HepG2 (cell line): Measurements from ENCODE around the gene GMPPA. TPM values are rescaled to one million over a fixed set of nuclear protein-coding genes. Genes with fewer than 3 reads are reported as not detected.
A peak's percentile ranks its signal among the peaks of the same experiment; 100 is the strongest.

Experiments
- ARNT ChIP-seq: fragments of 450-650 bp; IDR thresholded peaks from 2 replicates; pipeline ENCODE4 v1.6.1; 2017
- HOXA7 ChIP-seq: sonication (generic); formaldehyde crosslinking; IDR thresholded peaks from 2 replicates; pipeline ENCODE4 v1.8.1; 2022; ENCODE audit warnings: mild to moderate bottlenecking, missing genetic modification reagents, moderate library complexity
- HOXA9 ChIP-seq: sonication (generic); formaldehyde crosslinking; IDR thresholded peaks from 2 replicates; pipeline ENCODE4 v1.8.1; 2022; ENCODE audit warnings: missing genetic modification reagents, mild to moderate bottlenecking, moderate library complexity, borderline replicate concordance
- SIN3B ChIP-seq: fragments of 150-350 bp; IDR thresholded peaks from 2 replicates; pipeline ENCODE4 v1.6.1; 2014; ENCODE audit warnings: low read length
- SMC3 ChIP-seq: IDR thresholded peaks from 2 replicates; pipeline ENCODE4 v1.6.1; 2011; ENCODE audit warnings: low read length, improper control_type of control experiment
- SNAPC4 ChIP-seq: sonication (generic); formaldehyde crosslinking; IDR thresholded peaks from 2 replicates; pipeline ENCODE4 v1.4.0; 2020; ENCODE audit warnings: mild to moderate bottlenecking, missing genetic modification reagents
- ZNF501 ChIP-seq: sonication (generic); formaldehyde crosslinking; IDR thresholded peaks from 2 replicates; pipeline ENCODE4 v1.5.1; 2020; ENCODE audit warnings: mild to moderate bottlenecking, moderate library complexity, missing genetic modification reagents
- ZNF678 ChIP-seq: sonication (generic); formaldehyde crosslinking; IDR thresholded peaks from 2 replicates; pipeline ENCODE4 v1.4.0; 2020; ENCODE audit warnings: mild to moderate bottlenecking, missing genetic modification reagents
- polyA plus RNA-seq, 8 experiments: library from polyadenylated mRNA; depleted of rRNA in 3 of 8; stranded (reverse) in 7 of 8; unstranded in 1 of 8; fragments of >200 nt; fragmentation: Illumina TruSeq in 4 of 8; extraction: Trizol in 4 of 8; gene quantifications; 2 replicates each; pipeline versions ENCODE4 v1.2.1 to v1.2.3, GENCODE V29; 2011 to 2016; ENCODE audit warnings: low read depth in 4 of 8, missing spikeins in 1 of 8, mixed read lengths in 1 of 8; ENCODE audit not compliant: insufficient read depth in 1 of 8
- total RNA-seq, 5 experiments: library from RNA; depleted of rRNA; stranded (reverse); fragments of >200 nt; fragmentation: Illumina TruSeq; extraction: Trizol; gene quantifications; 2 replicates each; pipeline ENCODE4 v1.2.3, GENCODE V29; 2016; ENCODE audit warnings: low read depth in 1 of 5
- TF ChIP-seq, protein P1 (sequence below): sonication (generic); formaldehyde crosslinking; IDR thresholded peaks from 2 replicates; pipeline ENCODE4 v1.5.0; 2020; ENCODE audit warnings: missing genetic modification reagents
- TF ChIP-seq, protein P2 (sequence below): sonication (generic); formaldehyde crosslinking; IDR thresholded peaks from 2 replicates; pipeline ENCODE4 v1.5.0; 2020; ENCODE audit warnings: mild to moderate bottlenecking, missing genetic modification reagents, borderline replicate concordance
- TF ChIP-seq, protein P3 (sequence below): sonication (generic); formaldehyde crosslinking; IDR thresholded peaks from 2 replicates; pipeline ENCODE4 v1.4.0; 2020; ENCODE audit warnings: missing genetic modification reagents, borderline replicate concordance
- TF ChIP-seq, protein P4 (sequence below): sonication (generic); formaldehyde crosslinking; IDR thresholded peaks from 2 replicates; pipeline ENCODE4 v1.4.0; 2020; ENCODE audit warnings: mild to moderate bottlenecking, missing genetic modification reagents

The GMPPA gene
- total and polyA plus RNA-seq, 2 of the 13 experiments (the other 11 are each of a cell fraction or from before 2014, with no cell fraction given), result 81.1 to 106 TPM

DNA sequence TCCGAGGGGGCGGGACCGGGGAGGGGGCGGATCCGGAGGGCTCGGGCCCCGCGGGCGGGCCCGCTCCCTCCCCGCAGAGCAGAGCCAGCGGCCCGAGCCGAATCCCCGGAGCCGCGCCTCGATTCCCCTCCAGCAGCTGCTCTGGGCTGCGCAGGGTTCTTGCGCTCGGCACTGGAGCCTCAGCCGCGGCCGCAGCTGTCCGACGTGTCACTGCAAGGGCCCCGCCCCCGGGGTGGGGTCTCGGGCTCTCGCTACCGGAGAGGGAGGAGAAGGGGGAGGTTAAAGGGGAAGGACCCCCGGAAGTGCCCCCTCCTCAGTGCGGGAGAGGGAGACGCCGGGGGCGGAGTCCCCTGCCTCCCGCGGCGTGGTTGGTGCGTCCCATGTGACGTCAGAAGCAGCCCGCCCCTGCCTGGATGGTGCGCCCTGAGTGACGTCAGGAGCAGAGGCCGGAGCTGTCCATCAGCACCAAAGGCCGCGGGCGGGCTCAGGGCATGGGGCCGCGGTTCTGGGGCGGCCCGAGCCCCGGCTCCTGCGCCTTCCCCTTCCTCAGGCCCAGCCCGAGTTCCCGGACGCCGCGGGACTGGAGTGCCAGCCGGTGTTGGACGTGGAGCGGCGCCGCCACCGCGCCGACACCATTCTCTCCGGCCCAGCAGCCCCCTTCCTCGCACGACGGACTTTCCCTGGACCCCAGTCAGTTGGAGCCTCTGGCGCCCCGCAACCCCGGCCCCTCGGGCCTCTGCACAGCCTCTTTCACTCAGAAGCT lies 45.1 kb downstream of the GMPPA start, which contains the start of the genes CHPF and TMEM198 (continued):
- TF ChIP-seq SNAPC4 (no peak; the same call in 1 of the 2 replicates), ARNT (no peak), HOXA7 (CRISPR knock-in tag) (no peak), ZNF678 (CRISPR knock-in tag) (peak; percentile 86), HOXA9 (CRISPR knock-in tag) (no peak; the same call in 1 of the 2 replicates), SMC3 (no peak; the same call in 1 of the 2 replicates), ZNF501 (CRISPR knock-in tag) (peak; percentile 8; the same call in 1 of the 2 replicates), SIN3B (peak; percentile 22; the same call in 1 of the 2 replicates)
- TF ChIP-seq, protein P1, sequence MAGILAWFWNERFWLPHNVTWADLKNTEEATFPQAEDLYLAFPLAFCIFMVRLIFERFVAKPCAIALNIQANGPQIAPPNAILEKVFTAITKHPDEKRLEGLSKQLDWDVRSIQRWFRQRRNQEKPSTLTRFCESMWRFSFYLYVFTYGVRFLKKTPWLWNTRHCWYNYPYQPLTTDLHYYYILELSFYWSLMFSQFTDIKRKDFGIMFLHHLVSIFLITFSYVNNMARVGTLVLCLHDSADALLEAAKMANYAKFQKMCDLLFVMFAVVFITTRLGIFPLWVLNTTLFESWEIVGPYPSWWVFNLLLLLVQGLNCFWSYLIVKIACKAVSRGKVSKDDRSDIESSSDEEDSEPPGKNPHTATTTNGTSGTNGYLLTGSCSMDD (CRISPR knock-in tag), result peak; percentile 86
- TF ChIP-seq, protein P2, sequence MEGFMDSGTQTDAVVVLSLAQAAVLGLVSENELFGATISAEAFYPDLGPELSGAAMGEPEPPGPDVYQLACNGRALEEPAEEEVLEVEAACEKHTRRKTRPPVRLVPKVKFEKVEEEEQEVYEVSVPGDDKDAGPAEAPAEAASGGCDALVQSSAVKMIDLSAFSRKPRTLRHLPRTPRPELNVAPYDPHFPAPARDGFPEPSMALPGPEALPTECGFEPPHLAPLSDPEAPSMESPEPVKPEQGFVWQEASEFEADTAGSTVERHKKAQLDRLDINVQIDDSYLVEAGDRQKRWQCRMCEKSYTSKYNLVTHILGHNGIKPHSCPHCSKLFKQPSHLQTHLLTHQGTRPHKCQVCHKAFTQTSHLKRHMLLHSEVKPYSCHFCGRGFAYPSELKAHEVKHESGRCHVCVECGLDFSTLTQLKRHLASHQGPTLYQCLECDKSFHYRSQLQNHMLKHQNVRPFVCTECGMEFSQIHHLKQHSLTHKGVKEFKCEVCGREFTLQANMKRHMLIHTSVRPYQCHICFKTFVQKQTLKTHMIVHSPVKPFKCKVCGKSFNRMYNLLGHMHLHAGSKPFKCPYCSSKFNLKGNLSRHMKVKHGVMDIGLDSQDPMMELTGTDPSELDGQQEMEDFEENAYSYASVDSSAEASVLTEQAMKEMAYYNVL (CRISPR knock-in tag), result no peak
- TF ChIP-seq, protein P3, sequence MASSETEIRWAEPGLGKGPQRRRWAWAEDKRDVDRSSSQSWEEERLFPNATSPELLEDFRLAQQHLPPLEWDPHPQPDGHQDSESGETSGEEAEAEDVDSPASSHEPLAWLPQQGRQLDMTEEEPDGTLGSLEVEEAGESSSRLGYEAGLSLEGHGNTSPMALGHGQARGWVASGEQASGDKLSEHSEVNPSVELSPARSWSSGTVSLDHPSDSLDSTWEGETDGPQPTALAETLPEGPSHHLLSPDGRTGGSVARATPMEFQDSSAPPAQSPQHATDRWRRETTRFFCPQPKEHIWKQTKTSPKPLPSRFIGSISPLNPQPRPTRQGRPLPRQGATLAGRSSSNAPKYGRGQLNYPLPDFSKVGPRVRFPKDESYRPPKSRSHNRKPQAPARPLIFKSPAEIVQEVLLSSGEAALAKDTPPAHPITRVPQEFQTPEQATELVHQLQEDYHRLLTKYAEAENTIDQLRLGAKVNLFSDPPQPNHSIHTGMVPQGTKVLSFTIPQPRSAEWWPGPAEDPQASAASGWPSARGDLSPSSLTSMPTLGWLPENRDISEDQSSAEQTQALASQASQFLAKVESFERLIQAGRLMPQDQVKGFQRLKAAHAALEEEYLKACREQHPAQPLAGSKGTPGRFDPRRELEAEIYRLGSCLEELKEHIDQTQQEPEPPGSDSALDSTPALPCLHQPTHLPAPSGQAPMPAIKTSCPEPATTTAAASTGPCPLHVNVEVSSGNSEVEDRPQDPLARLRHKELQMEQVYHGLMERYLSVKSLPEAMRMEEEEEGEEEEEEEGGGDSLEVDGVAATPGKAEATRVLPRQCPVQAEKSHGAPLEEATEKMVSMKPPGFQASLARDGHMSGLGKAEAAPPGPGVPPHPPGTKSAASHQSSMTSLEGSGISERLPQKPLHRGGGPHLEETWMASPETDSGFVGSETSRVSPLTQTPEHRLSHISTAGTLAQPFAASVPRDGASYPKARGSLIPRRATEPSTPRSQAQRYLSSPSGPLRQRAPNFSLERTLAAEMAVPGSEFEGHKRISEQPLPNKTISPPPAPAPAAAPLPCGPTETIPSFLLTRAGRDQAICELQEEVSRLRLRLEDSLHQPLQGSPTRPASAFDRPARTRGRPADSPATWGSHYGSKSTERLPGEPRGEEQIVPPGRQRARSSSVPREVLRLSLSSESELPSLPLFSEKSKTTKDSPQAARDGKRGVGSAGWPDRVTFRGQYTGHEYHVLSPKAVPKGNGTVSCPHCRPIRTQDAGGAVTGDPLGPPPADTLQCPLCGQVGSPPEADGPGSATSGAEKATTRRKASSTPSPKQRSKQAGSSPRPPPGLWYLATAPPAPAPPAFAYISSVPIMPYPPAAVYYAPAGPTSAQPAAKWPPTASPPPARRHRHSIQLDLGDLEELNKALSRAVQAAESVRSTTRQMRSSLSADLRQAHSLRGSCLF (CRISPR knock-in tag), result peak; percentile 55; the same call in 1 of the 2 replicates
- TF ChIP-seq, protein P4, sequence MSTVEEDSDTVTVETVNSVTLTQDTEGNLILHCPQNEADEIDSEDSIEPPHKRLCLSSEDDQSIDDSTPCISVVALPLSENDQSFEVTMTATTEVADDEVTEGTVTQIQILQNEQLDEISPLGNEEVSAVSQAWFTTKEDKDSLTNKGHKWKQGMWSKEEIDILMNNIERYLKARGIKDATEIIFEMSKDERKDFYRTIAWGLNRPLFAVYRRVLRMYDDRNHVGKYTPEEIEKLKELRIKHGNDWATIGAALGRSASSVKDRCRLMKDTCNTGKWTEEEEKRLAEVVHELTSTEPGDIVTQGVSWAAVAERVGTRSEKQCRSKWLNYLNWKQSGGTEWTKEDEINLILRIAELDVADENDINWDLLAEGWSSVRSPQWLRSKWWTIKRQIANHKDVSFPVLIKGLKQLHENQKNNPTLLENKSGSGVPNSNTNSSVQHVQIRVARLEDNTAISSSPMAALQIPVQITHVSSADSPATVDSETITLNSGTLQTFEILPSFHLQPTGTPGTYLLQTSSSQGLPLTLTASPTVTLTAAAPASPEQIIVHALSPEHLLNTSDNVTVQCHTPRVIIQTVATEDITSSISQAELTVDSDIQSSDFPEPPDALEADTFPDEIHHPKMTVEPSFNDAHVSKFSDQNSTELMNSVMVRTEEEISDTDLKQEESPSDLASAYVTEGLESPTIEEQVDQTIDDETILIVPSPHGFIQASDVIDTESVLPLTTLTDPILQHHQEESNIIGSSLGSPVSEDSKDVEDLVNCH, result no peak
